Right lobe of liver (tissue), 6 donors: Measurements from ENCODE around the gene SCUBE1. TPM values are rescaled to one million over a fixed set of nuclear protein-coding genes. Genes with fewer than 3 reads are reported as not detected.
A peak's percentile ranks its signal among the peaks of the same experiment; 100 is the strongest.

Source experiments
- ATAC-seq, 4 donors: fragments of 200-7000 bp; cut with Tn5 transposase; one replicate each; pipeline ENCODE4 v1.9.1; 2020; ENCODE audit warnings: mild to moderate bottlenecking in 4 of 4, moderate library complexity in 4 of 4
- DNase-seq, 3 donors: peaks; one replicate each; pipeline ENCODE4 v3.0.0-alpha.2; 2020
- H3K27ac ChIP-seq, 3 donors: fragments of 200-600 bp; one replicate each; pipeline ENCODE4 v1.8.0; 2022
- H3K27me3 ChIP-seq, 2 donors: fragments of 200-600 bp; one replicate each; pipeline ENCODE4 v1.8.0; 2022
- H3K36me3 ChIP-seq, 4 donors: fragments of 200-600 bp; sonication (generic) in 1 of 4; one replicate each; pipeline versions ENCODE4 v1.5.1 to v1.8.0; 2017 to 2022; ENCODE audit warnings: control low read depth in 1 of 4
- H3K4me1 ChIP-seq, 4 donors: fragments of 200-600 bp; sonication (generic) in 1 of 4; one replicate each; pipeline versions ENCODE4 v1.5.1 to v1.8.0; 2017 to 2022; ENCODE audit warnings: control low read depth in 1 of 4
- H3K4me3 ChIP-seq, 3 donors: fragments of 200-600 bp; one replicate each; pipeline ENCODE4 v1.8.0; 2022
- H3K9me3 ChIP-seq, 4 donors: fragments of 200-600 bp; sonication (generic) in 1 of 4; one replicate each; pipeline versions ENCODE4 v1.5.1 to v1.8.0; 2017 to 2022; ENCODE audit warnings: control low read depth in 1 of 4
- POLR2A ChIP-seq: fragments of 450-650 bp; IDR thresholded peaks from one replicate; pipeline ENCODE4 v1.6.1; 2017; ENCODE audit warnings: antibody characterized with exemption, mild to moderate bottlenecking
- WGBS: methylation state at CpG from one replicate; pipeline ENCODE4 v1.1.6; 2018; ENCODE audit warnings: low coverage, low lambda C conversion rate; ENCODE audit not compliant: insufficient coverage; ENCODE audit errors: missing lambda C conversion rate; 5-methylcytosine and 5-hydroxymethylcytosine counted together
- intact Hi-C, 2 donors: fragments of 100-400 bp; cut with DNase I; formaldehyde crosslinking; loops; one replicate each; pipeline versions ENCODE4 v1.11.2 to v1.14.1; 2022
- total RNA-seq, 6 experiments: library from RNA; depleted of rRNA in 2 of 6; stranded (reverse); fragments of >200 nt in 2 of 6; fragmentation: NEBNext Ultra II Directional in 3 of 6; extraction: Animal tissue kit (Norgen Biotek cat#: 25700) in 3 of 6; gene quantifications; one replicate each; pipeline versions ENCODE4 v1.1.0 to v1.2.4, GENCODE V29; 2016 to 2023
- TF ChIP-seq, protein P1 (sequence below), 4 donors: fragments of 200-600 bp in 3 of 4; fragments of 450-650 bp in 1 of 4; IDR thresholded peaks; one replicate each; pipeline versions ENCODE4 v1.5.1 to v1.8.0; 2016 to 2022; ENCODE audit warnings: antibody characterized with exemption in 4 of 4, mild to moderate bottlenecking in 2 of 4
- donor health status: DM: no; HTN: yes; CAD: no.
- donor health status: DM: no; HTN: no; CAD: no.
- donor health status: DM: no; HTN: no; CAD: no.
- donor health status: DM: no; HTN: yes; CAD: no.
- donor health status: DM: no; HTN: yes; CAD: no.

SCUBE1 gene
- total RNA-seq, 6 experiments from 2014 or later, result 0.73 to 11.7 (median 2.7) TPM

DNA sequence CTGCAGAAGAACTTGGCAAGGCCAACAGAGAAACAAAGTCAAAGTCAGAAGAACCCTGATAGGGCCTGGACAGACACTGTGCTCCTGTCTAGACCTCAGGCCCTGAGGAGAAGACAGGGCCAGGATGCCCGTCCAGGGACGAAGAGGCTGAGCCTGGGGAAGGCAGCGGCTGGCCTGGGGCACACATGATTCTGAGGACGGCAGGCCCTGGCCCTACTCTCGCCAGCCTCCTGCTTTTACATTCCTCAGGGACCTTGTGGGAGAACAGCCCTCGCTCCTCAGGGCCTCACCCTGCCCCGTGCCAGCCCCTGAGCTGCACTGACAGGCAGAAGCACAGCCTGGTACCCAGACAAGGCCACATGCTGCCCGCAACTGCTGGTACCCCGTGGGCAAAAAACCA is 112.6 kb downstream of the SCUBE1 start:
- no peak overlapping the region for H3K27ac ChIP-seq
- no peaks in the 10 kb centered on the region for H3K36me3 ChIP-seq
- TF ChIP-seq, protein P1, sequence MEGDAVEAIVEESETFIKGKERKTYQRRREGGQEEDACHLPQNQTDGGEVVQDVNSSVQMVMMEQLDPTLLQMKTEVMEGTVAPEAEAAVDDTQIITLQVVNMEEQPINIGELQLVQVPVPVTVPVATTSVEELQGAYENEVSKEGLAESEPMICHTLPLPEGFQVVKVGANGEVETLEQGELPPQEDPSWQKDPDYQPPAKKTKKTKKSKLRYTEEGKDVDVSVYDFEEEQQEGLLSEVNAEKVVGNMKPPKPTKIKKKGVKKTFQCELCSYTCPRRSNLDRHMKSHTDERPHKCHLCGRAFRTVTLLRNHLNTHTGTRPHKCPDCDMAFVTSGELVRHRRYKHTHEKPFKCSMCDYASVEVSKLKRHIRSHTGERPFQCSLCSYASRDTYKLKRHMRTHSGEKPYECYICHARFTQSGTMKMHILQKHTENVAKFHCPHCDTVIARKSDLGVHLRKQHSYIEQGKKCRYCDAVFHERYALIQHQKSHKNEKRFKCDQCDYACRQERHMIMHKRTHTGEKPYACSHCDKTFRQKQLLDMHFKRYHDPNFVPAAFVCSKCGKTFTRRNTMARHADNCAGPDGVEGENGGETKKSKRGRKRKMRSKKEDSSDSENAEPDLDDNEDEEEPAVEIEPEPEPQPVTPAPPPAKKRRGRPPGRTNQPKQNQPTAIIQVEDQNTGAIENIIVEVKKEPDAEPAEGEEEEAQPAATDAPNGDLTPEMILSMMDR (IDR thresholded peaks at IDR 0.05), result no peak
- no peak for TF ChIP-seq POLR2A
- ATAC-seq (no peak), DNase-seq (no peak)
- 20% methylated on average over 1 of the region's 9 CpGs for WGBS
- no peaks in the 10 kb centered on the region for H3K9me3 ChIP-seq
- H3K4me1 ChIP-seq, result peaks cover 0 to 39% (median 19%) of the 10 kb centered on the region in 4 donors
- H3K4me3 ChIP-seq, result no peak overlapping the region
- intact Hi-C loops, result loop anchor here (5.0 kb wide), 2 partner anchors 112 to 157 kb away; partner anchors contain the start of gene SCUBE1 (in 1 of the 2)
- H3K27me3 ChIP-seq, result no peaks in the 10 kb centered on the region

DNA sequence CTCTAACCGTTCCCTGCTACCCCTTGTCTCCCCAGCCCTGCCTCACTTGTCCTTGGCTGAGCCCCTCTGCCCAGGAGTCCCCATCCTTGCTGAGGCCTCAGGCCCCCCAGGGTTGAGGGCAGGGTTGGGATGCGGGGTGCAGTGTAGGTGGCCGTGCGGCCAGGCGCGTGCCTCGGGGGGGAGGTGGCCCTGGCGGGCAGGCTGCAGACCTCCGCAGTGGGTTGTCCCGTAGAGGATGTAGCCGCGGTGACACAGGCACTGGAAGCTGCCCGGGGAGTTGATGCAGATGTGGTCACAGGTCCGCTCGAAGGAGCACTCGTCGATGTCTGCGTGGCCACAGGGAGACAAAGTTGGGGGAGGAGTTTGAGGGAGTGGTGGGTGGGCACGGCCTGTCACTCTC is 114.3 kb downstream of the SCUBE1 start:
- ATAC-seq (no peak), DNase-seq (no peak)
- no peaks in the 10 kb centered on the region for H3K9me3 ChIP-seq
- H3K36me3 ChIP-seq, result no peaks in the 10 kb centered on the region
- peaks cover 0 to 22% (median 10%) of the 10 kb centered on the region in 4 donors for H3K4me1 ChIP-seq
- TF ChIP-seq POLR2A, result no peak
- TF ChIP-seq, protein P1 (IDR thresholded peaks at IDR 0.05), result no peak
- no peaks in the 10 kb centered on the region for H3K27me3 ChIP-seq
- intact Hi-C loops, result no loop called here
- H3K27ac ChIP-seq, result no peak overlapping the region
- WGBS, result 60% methylated on average over 1 of the region's 19 CpGs
- H3K4me3 ChIP-seq, result no peak overlapping the region

DNA sequence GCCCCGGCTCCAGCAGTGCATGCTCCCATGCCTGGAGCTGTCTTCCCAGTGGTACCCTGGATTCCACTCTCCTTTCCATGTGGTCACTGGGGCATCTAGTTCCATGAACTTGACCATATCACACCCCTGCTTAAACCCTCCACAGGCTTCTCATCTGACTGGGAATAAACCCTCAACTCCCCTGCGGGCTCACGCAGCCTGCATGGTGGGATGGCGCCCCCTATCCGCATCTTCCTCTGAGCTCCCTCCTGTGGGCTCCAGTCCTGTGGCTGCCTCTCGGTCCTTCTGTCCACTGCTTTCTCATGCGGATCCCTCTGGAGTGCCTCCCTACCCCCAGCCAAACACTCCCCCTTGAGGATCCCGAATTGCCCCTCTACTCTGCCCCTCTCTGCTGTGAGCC is 114.8 kb downstream of the SCUBE1 start:
- H3K4me1 ChIP-seq, result peaks cover 0 to 18% (median 8%) of the 10 kb centered on the region in 4 donors
- H3K4me3 ChIP-seq, result no peak overlapping the region
- intact Hi-C loops, result no loop called here
- no peaks in the 10 kb centered on the region for H3K9me3 ChIP-seq
- H3K36me3 ChIP-seq, result no peaks in the 10 kb centered on the region
- no peaks in the 10 kb centered on the region for H3K27me3 ChIP-seq
- WGBS, result 54% methylated on average over 7 of the region's 8 CpGs
- TF ChIP-seq POLR2A, result no peak
- TF ChIP-seq, protein P1 (IDR thresholded peaks at IDR 0.05), result peak in 3 of 4 donors; percentile 5 to 21 (median 16)
- ATAC-seq (no peak), DNase-seq (no peak)
- H3K27ac ChIP-seq, result no peak overlapping the region

DNA sequence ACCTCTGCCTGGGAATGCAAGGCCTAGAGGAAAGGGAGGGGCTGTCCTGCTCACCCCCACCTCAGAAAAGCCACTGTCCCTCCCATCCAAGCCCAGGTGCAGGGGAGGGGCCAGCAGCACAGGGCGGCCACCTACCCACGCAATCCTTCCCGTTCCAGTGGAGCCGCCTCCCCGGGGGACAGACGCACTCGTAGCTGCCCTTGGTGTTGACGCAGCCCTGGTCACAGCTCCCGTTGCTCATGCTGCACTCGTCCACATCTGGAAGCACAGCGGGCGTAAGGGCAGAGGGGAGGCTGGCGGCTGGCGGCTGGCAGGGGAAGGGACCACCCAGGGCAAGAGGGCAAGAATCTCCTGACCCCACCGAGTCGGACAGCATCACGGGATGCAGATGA is 115.9 kb downstream of the SCUBE1 start:
- peaks cover 0 to 10% (median 2%) of the 10 kb centered on the region in 4 donors for H3K4me1 ChIP-seq

More for the DNA sequence above, 115.9 kb downstream of the SCUBE1 start:
- Histone ChIP-seq H3K27ac (no peak overlapping the region), H3K4me3 (no peak overlapping the region), H3K36me3 (no peaks in the 10 kb centered on the region), H3K9me3 (no peaks in the 10 kb centered on the region), H3K27me3 (no peaks in the 10 kb centered on the region)
- intact Hi-C loops, result no loop called here
- DNase-seq (no peak), ATAC-seq (no peak)
- WGBS, result 89% methylated on average over 3 of the region's 17 CpGs
- TF ChIP-seq POLR2A, result no peak
- TF ChIP-seq, protein P1 (IDR thresholded peaks at IDR 0.05), result no peak
